Naive thymus-derived CD4-positive, alpha-beta T cell (primary cell): ENCODE data around the gene GABRB1. TPM values are rescaled to one million over a fixed set of nuclear protein-coding genes. Genes with fewer than 3 reads are reported as not detected.
A peak's percentile ranks its signal among the peaks of the same experiment; 100 is the strongest.

Experiments used
- ATAC-seq: fragments of 150-1000 bp; cut with Tn5 transposase; 2 replicates; pipeline ENCODE4 v1.10.0; 2021; ENCODE audit warnings: mild to moderate bottlenecking, moderate library complexity
- CTCF ChIA-PET: fragments of 350-600 bp; sonication (Branson Sonifier 250); formaldehyde crosslinking; loops from one replicate; lab custom pipeline; 2021; ENCODE audit warnings: antibody characterized with exemption; lab: Charles Lee
- POLR2A ChIA-PET: fragments of 350-600 bp; sonication (Branson Sonifier 250); formaldehyde crosslinking; loops from one replicate; lab custom pipeline; 2021; ENCODE audit warnings: antibody characterized with exemption, inconsistent platforms; lab: Charles Lee
- DNase-seq, 9 donors: peaks; one replicate each; pipeline versions ENCODE4 v3.0.0 to v3.0.0-alpha.2; 2020 to 2022; ENCODE audit warnings: mixed read lengths in 1 of 9
- H3K27ac ChIP-seq: one replicate; pipeline ENCODE4 v1.7.0; 2013; ENCODE audit warnings: mild to moderate bottlenecking, low read depth, low read length, moderate library complexity
- H3K27me3 ChIP-seq, 2 donors: one replicate each; pipeline ENCODE4 v1.7.0; 2013; ENCODE audit warnings: low read length in 2 of 2, mild to moderate bottlenecking in 2 of 2, moderate library complexity in 2 of 2; ENCODE audit not compliant: control insufficient read depth in 2 of 2, insufficient read depth in 2 of 2
- H3K36me3 ChIP-seq, 3 experiments: 1 replicate in 2 of 3; 2 replicates in 1 of 3; pipeline ENCODE4 v1.7.0; 2013; ENCODE audit warnings: low read length in 3 of 3, mild to moderate bottlenecking in 3 of 3, moderate library complexity in 1 of 3; ENCODE audit not compliant: insufficient read depth in 3 of 3, control insufficient read depth in 2 of 3
- H3K4me1 ChIP-seq, 2 donors: one replicate each; pipeline ENCODE4 v1.7.0; 2013; ENCODE audit warnings: low read length in 2 of 2, mild to moderate bottlenecking in 2 of 2, moderate library complexity in 1 of 2; ENCODE audit not compliant: control insufficient read depth in 2 of 2, insufficient read depth in 2 of 2
- H3K4me3 ChIP-seq: 2 replicates; pipeline ENCODE4 v1.7.0; 2013; ENCODE audit warnings: mild to moderate bottlenecking, low read length
- H3K9me3 ChIP-seq, 3 experiments: 1 replicate in 2 of 3; 2 replicates in 1 of 3; pipeline ENCODE4 v1.7.0; 2013; ENCODE audit warnings: low read length in 3 of 3; ENCODE audit not compliant: control insufficient read depth in 2 of 3
- H3K27ac Mint-ChIP-seq, 9 donors: one replicate each; pipeline ENCODE4 v1.8.0; 2020 to 2022; ENCODE audit warnings: mixed read lengths in 9 of 9, mild to moderate bottlenecking in 8 of 9, moderate library complexity in 5 of 9, inconsistent platforms in 2 of 9
- H3K27me3 Mint-ChIP-seq, 5 donors: one replicate each; pipeline ENCODE4 v1.8.0; 2021 to 2022; ENCODE audit warnings: mixed read lengths in 5 of 5, mild to moderate bottlenecking in 1 of 5
- H3K36me3 Mint-ChIP-seq, 5 donors: one replicate each; pipeline ENCODE4 v1.8.0; 2020 to 2022; ENCODE audit warnings: mixed read lengths in 5 of 5, mild to moderate bottlenecking in 3 of 5, inconsistent platforms in 1 of 5
- H3K4me1 Mint-ChIP-seq, 7 donors: one replicate each; pipeline ENCODE4 v1.8.0; 2020 to 2022; ENCODE audit warnings: mixed read lengths in 7 of 7, mild to moderate bottlenecking in 3 of 7, inconsistent platforms in 1 of 7
- H3K4me3 Mint-ChIP-seq, 10 donors: one replicate each; pipeline ENCODE4 v1.8.0; 2020 to 2022; ENCODE audit warnings: mild to moderate bottlenecking in 10 of 10, mixed read lengths in 10 of 10, moderate library complexity in 6 of 10, inconsistent platforms in 2 of 10
- H3K9me3 Mint-ChIP-seq, 11 donors: one replicate each; pipeline ENCODE4 v1.8.0; 2020 to 2022; ENCODE audit warnings: mixed read lengths in 11 of 11, mild to moderate bottlenecking in 4 of 11, inconsistent platforms in 1 of 11, moderate library complexity in 1 of 11
- intact Hi-C, 2 donors: fragments of 100-400 bp; cut with micrococcal nuclease; formaldehyde crosslinking; loops; one replicate each; pipeline ENCODE4 v1.15.1; 2023
- polyA plus RNA-seq, 2 donors: library from polyadenylated mRNA; unstranded; fragments of 300-500 nt; fragmentation: Illumina TruSeq; gene quantifications; one replicate each; pipeline ENCODE4 v1.2.3, GENCODE V29; 2021
- total RNA-seq, 6 experiments: library from RNA in 5 of 6; stranded (reverse) in 5 of 6; gene quantifications; 1 replicate in 5 of 6; 2 replicates in 1 of 6; pipeline ENCODE4 v1.2.3 and lab custom pipeline; 2021 to 2026

GABRB1 gene
- total and polyA plus RNA-seq, 7 experiments from 2014 or later, result not detected

DNA sequence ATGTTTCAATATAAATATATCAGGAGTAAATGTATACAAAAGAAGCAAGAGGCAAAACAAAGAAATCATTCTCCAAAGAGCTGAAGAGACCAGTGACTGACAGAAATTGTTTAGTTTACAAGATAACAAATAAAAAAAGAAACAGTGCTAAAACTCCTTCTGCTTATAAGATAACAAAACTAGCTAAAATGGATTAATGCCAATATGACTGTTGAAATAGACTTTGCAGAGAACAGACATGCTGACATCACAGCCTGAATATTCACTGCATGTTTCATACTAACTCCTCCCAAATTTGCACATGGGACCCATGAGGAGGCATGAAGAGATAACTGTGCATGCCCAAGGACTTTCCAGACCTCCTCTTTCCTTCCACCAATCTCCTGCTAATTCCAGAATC, 31.8 kb upstream of the GABRB1 start:
- intact Hi-C loops, result no loop called here
- Histone ChIP-seq H3K4me3 (no peak overlapping the region), H3K9me3 (no peaks in the 10 kb centered on the region), H3K4me1 (no peaks in the 10 kb centered on the region), H3K27me3 (no peaks in the 10 kb centered on the region), H3K36me3 (no peaks in the 10 kb centered on the region), H3K27ac (no peak overlapping the region)
- H3K9me3 Mint-ChIP-seq, result peaks cover 0 to 1% (median 0%) of the 10 kb centered on the region in 11 donors
- no peak for ATAC-seq
- POLR2A ChIA-PET, result no interaction called here
- DNase-seq, result no peak
- no peak overlapping the region for H3K4me3 Mint-ChIP-seq
- no peak overlapping the region for H3K27ac Mint-ChIP-seq
- no peaks in the 10 kb centered on the region for H3K36me3 Mint-ChIP-seq
- peaks cover 0 to 3% (median 0%) of the 10 kb centered on the region in 7 donors for H3K4me1 Mint-ChIP-seq
- CTCF ChIA-PET, result no interaction called here
- H3K27me3 Mint-ChIP-seq, result peaks cover 24 to 38% (median 33%) of the 10 kb centered on the region in 5 donors

DNA sequence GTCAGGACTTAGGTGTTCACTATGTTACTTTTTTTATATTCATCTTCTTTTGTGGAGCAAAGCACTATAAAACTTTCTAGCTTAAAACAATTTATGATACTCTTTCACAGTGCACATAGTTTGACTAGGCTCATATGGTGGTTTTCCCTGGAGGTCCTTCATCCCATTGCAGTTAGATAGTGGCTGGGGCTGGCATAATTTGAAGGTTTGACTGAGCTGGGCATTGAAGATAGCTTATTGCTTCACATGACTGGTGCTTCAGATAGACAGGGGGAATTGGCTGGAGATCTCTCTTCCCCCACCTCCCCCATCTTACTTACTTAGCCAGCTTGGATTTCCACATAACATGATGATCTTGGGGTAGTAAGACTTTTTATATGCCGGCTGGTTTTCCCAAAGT, 31.0 kb upstream of the GABRB1 start:
- no peak for DNase-seq
- no peaks in the 10 kb centered on the region for H3K36me3 Mint-ChIP-seq
- peaks cover 0 to 1% (median 0%) of the 10 kb centered on the region in 11 donors for H3K9me3 Mint-ChIP-seq
- Histone ChIP-seq H3K4me1 (no peaks in the 10 kb centered on the region), H3K27ac (no peak overlapping the region), H3K4me3 (no peak overlapping the region), H3K27me3 (no peaks in the 10 kb centered on the region), H3K9me3 (no peaks in the 10 kb centered on the region), H3K36me3 (no peaks in the 10 kb centered on the region)
- H3K4me3 Mint-ChIP-seq, result no peak overlapping the region
- no peak overlapping the region for H3K27ac Mint-ChIP-seq
- peaks cover 17 to 30% (median 24%) of the 10 kb centered on the region in 5 donors for H3K27me3 Mint-ChIP-seq
- ATAC-seq, result no peak
- H3K4me1 Mint-ChIP-seq, result no peaks in the 10 kb centered on the region
- ChIA-PET CTCF (no interaction called here), POLR2A (no interaction called here)
- intact Hi-C loops, result no loop called here

DNA sequence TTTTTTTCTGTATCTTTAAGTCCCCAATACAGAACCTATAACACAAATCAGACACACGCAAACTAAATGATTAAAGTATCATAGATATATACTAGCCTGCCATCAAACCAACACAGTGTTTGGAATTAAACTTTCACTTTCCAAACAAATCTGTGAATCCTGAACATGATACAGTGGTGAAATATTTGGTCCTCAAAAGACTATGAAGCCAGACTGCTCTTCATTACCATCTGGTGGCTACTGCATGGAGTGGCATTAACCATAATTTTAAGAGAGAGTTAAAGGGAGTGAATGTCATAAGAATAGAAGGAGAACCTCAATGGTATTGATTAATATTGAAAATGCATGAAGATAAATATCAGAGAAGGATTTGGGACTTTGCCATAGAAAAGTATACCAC, 28.8 kb upstream of the GABRB1 start:
- intact Hi-C loops, result no loop called here
- H3K9me3 Mint-ChIP-seq, result peaks cover 0 to 1% (median 0%) of the 10 kb centered on the region in 11 donors

DNA sequence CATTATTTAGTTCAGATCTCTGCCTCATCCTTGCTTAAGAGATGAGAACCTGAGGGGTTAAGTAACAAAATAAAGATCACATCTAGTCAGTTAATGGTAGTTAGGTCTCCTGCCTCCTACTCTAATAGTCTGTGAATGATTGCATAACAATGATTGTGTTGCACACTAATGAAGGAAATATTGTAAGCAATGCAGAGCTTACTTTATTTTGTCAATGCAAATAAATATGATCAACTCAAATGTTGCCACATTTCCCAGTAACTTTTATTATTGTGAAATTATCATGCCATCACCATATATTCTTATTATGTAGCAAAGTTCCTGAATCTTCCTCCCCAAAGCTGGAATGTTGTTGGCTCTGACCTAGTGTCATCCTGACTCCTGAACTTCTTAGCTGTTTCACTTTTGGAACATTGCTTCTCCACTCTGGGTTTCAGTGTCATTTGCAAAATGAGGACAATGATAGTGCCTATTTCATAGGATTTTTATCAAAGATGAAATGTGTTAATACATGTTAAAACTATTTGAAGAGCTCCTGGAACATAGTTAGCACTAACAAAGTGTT, 20.9 kb upstream of the GABRB1 start:
- Histone ChIP-seq H3K9me3 (no peaks in the 10 kb centered on the region), H3K27ac (no peak overlapping the region), H3K36me3 (no peaks in the 10 kb centered on the region), H3K4me3 (peak overlapping the region; percentile 39), H3K4me1 (peaks cover 9 to 13% of the 10 kb centered on the region in 2 donors), H3K27me3 (no peaks in the 10 kb centered on the region)
- peaks cover 10 to 35% (median 24%) of the 10 kb centered on the region in 7 donors for H3K4me1 Mint-ChIP-seq
- DNase-seq (no peak), ATAC-seq (no peak)
- POLR2A ChIA-PET, result interaction anchor here (0.7 to 0.8 kb wide), 2 partner anchors 208 to 906 kb away, joined by 3 to 5 read pairs; no protein-coding TSS in a partner anchor
- peaks cover 0 to 11% (median 9%) of the 10 kb centered on the region in 5 donors for H3K36me3 Mint-ChIP-seq
- peak overlapping the region; percentile 53 to 82 (median 65) for H3K4me3 Mint-ChIP-seq
- H3K27ac Mint-ChIP-seq, result peak overlapping the region; percentile 20 to 86 (median 76)
- CTCF ChIA-PET, result no interaction called here
- H3K27me3 Mint-ChIP-seq, result no peaks in the 10 kb centered on the region
- intact Hi-C loops, result loop anchor here in 1 of 2 donors (10.0 kb wide), 1 partner anchor 454 kb away; the partner anchor contains the start of gene COMMD8
- H3K9me3 Mint-ChIP-seq, result peaks cover 0 to 14% (median 0%) of the 10 kb centered on the region in 11 donors

More for the DNA sequence above, 28.8 kb upstream of the GABRB1 start:
- CTCF ChIA-PET, result no interaction called here
- Histone ChIP-seq H3K36me3 (no peaks in the 10 kb centered on the region), H3K4me1 (no peaks in the 10 kb centered on the region), H3K4me3 (no peak overlapping the region), H3K9me3 (no peaks in the 10 kb centered on the region), H3K27me3 (no peaks in the 10 kb centered on the region), H3K27ac (no peak overlapping the region)
- H3K4me1 Mint-ChIP-seq, result no peaks in the 10 kb centered on the region
- no peak overlapping the region for H3K27ac Mint-ChIP-seq
- H3K4me3 Mint-ChIP-seq, result no peak overlapping the region
- ATAC-seq, result no peak
- POLR2A ChIA-PET, result no interaction called here
- no peak for DNase-seq
- no peaks in the 10 kb centered on the region for H3K36me3 Mint-ChIP-seq
- peaks cover 2 to 15% (median 9%) of the 10 kb centered on the region in 5 donors for H3K27me3 Mint-ChIP-seq

DNA sequence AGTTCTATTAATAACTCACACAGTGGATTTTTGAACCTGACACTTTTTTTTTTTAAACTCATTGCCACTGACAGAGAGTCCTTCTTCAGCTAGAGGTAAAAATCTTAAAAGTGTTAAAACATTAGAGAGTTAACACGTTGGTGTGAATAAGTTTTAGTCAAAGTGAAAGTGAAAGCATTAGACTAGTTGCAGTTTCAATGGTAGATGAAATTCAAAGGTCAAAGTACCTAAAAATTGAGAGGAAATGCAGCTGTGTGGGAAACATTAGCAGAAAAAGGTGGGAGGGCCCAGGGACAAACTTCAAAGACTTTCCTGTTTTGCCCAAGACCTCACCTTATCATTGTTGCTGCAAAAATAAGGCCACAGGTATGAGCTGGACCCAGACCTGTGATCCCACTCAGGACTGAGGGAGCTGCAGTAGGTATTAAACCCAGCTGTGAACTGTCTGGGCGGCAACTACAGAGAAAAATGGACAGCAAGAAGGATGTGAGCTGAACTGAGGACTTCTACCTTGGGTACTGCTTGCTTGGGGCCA, 20.4 kb upstream of the GABRB1 start:
- no peaks in the 10 kb centered on the region for H3K27me3 Mint-ChIP-seq
- Histone ChIP-seq H3K36me3 (no peaks in the 10 kb centered on the region), H3K27ac (no peak overlapping the region), H3K27me3 (no peaks in the 10 kb centered on the region), H3K9me3 (no peaks in the 10 kb centered on the region), H3K4me3 (peak overlapping the region; percentile 39), H3K4me1 (peaks cover 9 to 13% of the 10 kb centered on the region in 2 donors)
- peaks cover 10 to 35% (median 24%) of the 10 kb centered on the region in 7 donors for H3K4me1 Mint-ChIP-seq
- H3K9me3 Mint-ChIP-seq, result peaks cover 0 to 14% (median 0%) of the 10 kb centered on the region in 11 donors
- ChIA-PET POLR2A (interaction anchor here (0.7 to 0.8 kb wide), 2 partner anchors 208 to 906 kb away, joined by 3 to 5 read pairs; no protein-coding TSS in a partner anchor), CTCF (no interaction called here)
- ATAC-seq, result peak; percentile 60
- peak overlapping the region; percentile 53 to 82 (median 65) for H3K4me3 Mint-ChIP-seq
- H3K36me3 Mint-ChIP-seq, result peaks cover 0 to 11% (median 9%) of the 10 kb centered on the region in 5 donors
- peak in 5 of 9 donors; percentile 5 to 28 (median 24) for DNase-seq
- intact Hi-C loops, result loop anchor here in 1 of 2 donors (1.0 to 10.0 kb wide), 2 partner anchors 20 to 454 kb away; partner anchors contain the start of genes COMMD8 and GABRB1
- H3K27ac Mint-ChIP-seq, result peak overlapping the region; percentile 50 to 86 (median 76)

DNA sequence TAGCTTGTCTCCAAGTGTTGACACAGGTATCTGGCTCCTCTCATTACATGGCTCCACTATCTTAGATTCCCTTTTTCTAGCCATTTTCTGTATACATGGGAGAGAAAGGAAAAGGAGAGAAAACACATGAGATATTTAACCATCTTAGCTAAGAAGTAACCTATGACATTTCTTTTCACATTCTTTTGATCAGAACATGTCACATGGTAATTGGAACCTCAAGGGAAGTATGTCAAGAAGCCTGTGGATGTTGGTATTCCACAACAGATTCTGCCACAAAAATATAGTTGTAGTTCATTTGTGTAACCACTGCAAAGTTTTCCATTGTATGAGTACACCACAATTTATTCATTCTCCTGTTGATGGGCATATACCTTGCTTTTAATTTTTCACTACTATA, 18.7 kb upstream of the GABRB1 start:
- Mint-ChIP-seq H3K4me1 (peaks cover 10 to 35% (median 24%) of the 10 kb centered on the region in 7 donors), H3K4me3 (no peak overlapping the region), H3K9me3 (peaks cover 0 to 14% (median 0%) of the 10 kb centered on the region in 11 donors), H3K36me3 (peaks cover 0 to 11% (median 9%) of the 10 kb centered on the region in 5 donors), H3K27me3 (no peaks in the 10 kb centered on the region), H3K27ac (peak overlapping the region in 1 of 9 donors; percentile 7)
- H3K4me3 ChIP-seq, result no peak overlapping the region
- intact Hi-C loops, result loop anchor here in 1 of 2 donors (10.0 kb wide), 1 partner anchor 452 kb away; the partner anchor contains the start of gene COMMD8
- ATAC-seq (no peak), DNase-seq (no peak)
- peaks cover 9 to 13% of the 10 kb centered on the region in 2 donors for H3K4me1 ChIP-seq
- no peaks in the 10 kb centered on the region for H3K27me3 ChIP-seq
- no peaks in the 10 kb centered on the region for H3K36me3 ChIP-seq
- ChIA-PET CTCF (no interaction called here), POLR2A (no interaction called here)
- no peaks in the 10 kb centered on the region for H3K9me3 ChIP-seq
- H3K27ac ChIP-seq, result no peak overlapping the region
